Mesangial cell (primary cell): ENCODE measurements around the gene SLC38A9. TPM values are rescaled to one million over a fixed set of nuclear protein-coding genes. Genes with fewer than 3 reads are reported as not detected.

ENCODE experiments used
- total RNA-seq: library from RNA; depleted of rRNA; stranded (reverse); fragments of >200 nt; gene quantifications from 2 replicates; pipeline ENCODE4 v1.2.3, GENCODE V29; 2015

SLC38A9 gene, protein sequence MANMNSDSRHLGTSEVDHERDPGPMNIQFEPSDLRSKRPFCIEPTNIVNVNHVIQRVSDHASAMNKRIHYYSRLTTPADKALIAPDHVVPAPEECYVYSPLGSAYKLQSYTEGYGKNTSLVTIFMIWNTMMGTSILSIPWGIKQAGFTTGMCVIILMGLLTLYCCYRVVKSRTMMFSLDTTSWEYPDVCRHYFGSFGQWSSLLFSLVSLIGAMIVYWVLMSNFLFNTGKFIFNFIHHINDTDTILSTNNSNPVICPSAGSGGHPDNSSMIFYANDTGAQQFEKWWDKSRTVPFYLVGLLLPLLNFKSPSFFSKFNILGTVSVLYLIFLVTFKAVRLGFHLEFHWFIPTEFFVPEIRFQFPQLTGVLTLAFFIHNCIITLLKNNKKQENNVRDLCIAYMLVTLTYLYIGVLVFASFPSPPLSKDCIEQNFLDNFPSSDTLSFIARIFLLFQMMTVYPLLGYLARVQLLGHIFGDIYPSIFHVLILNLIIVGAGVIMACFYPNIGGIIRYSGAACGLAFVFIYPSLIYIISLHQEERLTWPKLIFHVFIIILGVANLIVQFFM
- total RNA-seq, result 12.7 and 14.5 TPM in 2 replicates

DNA sequence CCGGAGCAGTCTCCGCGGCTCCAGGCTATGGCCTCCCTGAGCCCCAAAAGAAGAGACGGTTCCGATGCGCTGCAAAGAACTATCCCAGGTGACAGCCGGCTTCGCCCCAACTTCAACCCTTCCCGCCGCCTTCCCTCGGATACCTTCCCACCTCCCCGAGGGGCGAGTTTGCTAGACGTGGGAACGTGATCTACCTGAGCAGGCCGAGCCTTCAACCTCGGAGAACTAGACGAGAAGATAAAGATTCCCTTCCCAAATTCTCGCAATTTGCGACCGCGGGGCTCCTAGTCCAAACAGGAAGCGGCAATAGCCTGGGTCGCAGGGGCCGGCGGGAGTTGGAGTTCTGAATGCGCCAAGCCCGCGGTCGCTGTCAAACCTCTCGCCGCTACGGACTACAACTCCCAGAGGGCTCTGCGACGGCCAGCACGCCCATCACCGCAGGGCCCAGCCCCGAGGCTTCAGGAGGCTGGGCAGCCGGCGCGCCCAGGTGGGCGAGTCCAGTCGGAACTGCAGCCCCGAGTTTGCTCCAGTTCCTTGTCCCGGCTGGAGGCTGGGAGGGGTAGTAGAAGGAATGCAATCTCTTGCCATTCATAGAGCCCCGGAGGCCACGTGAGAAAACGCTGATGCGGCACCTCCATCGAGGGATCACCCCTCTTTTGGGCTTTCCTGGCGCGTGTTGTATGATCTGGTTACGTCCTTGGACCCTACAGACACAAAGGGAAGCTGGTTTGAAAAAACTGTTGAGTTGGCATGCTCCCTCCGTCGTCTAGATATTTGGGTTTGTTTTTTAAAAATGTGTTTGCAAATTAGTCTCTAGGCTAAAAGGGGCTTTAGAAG lies at the start of gene SLC38A9:
Gene SLC38A9, minus strand, starts transcription at position 302 of the 837 bp plus-strand sequence. CDS start 14,366 bp downstream, outside the sequence.

DNA sequence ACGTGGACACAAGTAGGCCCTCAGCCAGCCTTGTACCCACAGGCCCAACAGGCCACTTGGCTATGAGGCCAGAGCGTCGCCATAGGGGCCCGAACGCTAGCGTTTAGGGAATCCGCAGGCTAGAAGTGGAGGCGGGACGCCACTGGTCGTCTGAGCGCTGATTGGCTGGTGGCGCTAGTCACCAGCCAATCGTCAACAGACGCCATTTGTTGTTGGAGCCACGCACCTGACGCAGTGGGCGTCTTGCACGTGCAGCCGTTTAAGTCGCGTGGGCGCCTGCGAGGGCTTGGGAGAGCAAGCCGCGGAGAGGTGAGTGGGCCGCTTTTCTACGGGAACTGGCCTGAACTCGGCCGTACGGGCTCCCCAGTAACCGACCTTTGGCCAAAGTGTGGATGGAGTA lies 25.7 kb upstream of the SLC38A9 start, which contains the start of gene DDX4:
Gene DDX4, plus strand, starts transcription at position 269 of the 400 bp plus-strand sequence. CDS start 903 bp downstream, outside the sequence.

Other genes starting within 250 kb of the SLC38A9 start
- gene PLPP1, start 177.4 kb downstream of the SLC38A9 start, total RNA-seq, result 20.5 and 44.4 TPM in 2 replicates
- gene DDX4, start 25.7 kb upstream of the SLC38A9 start, total RNA-seq, result not detected in 2 replicates
- 0.38 and 1.1 TPM in 2 replicates for gene IL31RA, start 139.0 kb upstream of the SLC38A9 start, total RNA-seq